GM12878 (cell line): Measurements from ENCODE around the gene SPG7. TPM values are rescaled to one million over a fixed set of nuclear protein-coding genes. Genes with fewer than 3 reads are reported as not detected.
A peak's percentile ranks its signal among the peaks of the same experiment; 100 is the strongest.

Experiments
- ATAC-seq: fragments of 200-7000 bp; cut with Tn5 transposase; 3 replicates; pipeline ENCODE4 v1.9.1; 2020; ENCODE audit warnings: mild to moderate bottlenecking, moderate library complexity
- BruUV-seq: library from RNA; stranded (reverse); fragments of 400-500 nt; replicated peaks from 2 replicates; lab custom pipeline; 2021; lab: Mats Ljungman, UMichigan
- CTCF ChIA-PET: fragments of 300-600 bp; sonication (Branson Sonifier 250); formaldehyde crosslinking; extraction: SDS; loops from one replicate; lab custom pipeline; 2021; ENCODE audit warnings: inconsistent platforms; lab: Yijun Ruan, JAX
- POLR2A ChIA-PET: fragments of 350-600 bp; formaldehyde crosslinking; extraction: SDS; loops from one replicate; lab custom pipeline; 2021; ENCODE audit warnings: inconsistent platforms; lab: Charles Lee
- RAD21 ChIA-PET: fragments of 300-600 bp; sonication (Branson Sonifier 250); formaldehyde crosslinking; loops from one replicate; lab custom pipeline; 2023; ENCODE audit warnings: antibody characterized with exemption; ENCODE audit not compliant: unreplicated experiment; lab: Charles Lee
- SMC1A ChIA-PET: fragments of 300-600 bp; sonication (Branson Sonifier 250); formaldehyde crosslinking; loops from one replicate; lab custom pipeline; 2023; ENCODE audit not compliant: unreplicated experiment, uncharacterized antibody; lab: Charles Lee
- DNase-seq: peaks from one replicate; pipeline ENCODE4 v3.0.0-alpha.2; 2011; ENCODE audit warnings: low read depth, low spot score
- FAIRE-seq: peaks from 3 replicates; lab custom pipeline; 2011; peaks lifted over from hg19 to GRCh38; lab: Jason Lieb, UNC
- H2AFZ ChIP-seq: 2 replicates; pipeline ENCODE4 v1.6.0; 2011; ENCODE audit warnings: low read depth, low read length, control low read depth; ENCODE audit not compliant: control insufficient read depth
- H3K27ac ChIP-seq: 2 replicates; pipeline ENCODE4 v1.5.1; 2011; ENCODE audit warnings: control low read depth; ENCODE audit not compliant: control insufficient read depth, insufficient read depth
- H3K27me3 ChIP-seq, 2 experiments: replicated peaks in 1 of 2; 2 replicates each; pipeline versions ENCODE4 v1.6.0 to v1.6.1; 2011; ENCODE audit warnings: low read length in 1 of 2; ENCODE audit not compliant: control insufficient read depth in 2 of 2, insufficient read depth in 2 of 2
- H3K36me3 ChIP-seq, 2 experiments: 2 replicates each; pipeline ENCODE4 v1.5.1; 2011; ENCODE audit warnings: low read length in 1 of 2; ENCODE audit not compliant: control insufficient read depth in 2 of 2, insufficient read depth in 2 of 2
- H3K4me1 ChIP-seq: 2 replicates; pipeline ENCODE4 v1.6.1; 2011; ENCODE audit warnings: mild to moderate bottlenecking, low read length, moderate library complexity, mixed read lengths; ENCODE audit not compliant: control insufficient read depth, insufficient read depth
- H3K4me2 ChIP-seq: 2 replicates; pipeline ENCODE4 v1.6.0; 2011; ENCODE audit warnings: control low read depth; ENCODE audit not compliant: control insufficient read depth, insufficient read depth
- H3K4me3 ChIP-seq: fragments of 200-600 bp; sonication (generic); 2 replicates; pipeline ENCODE4 v1.5.1; 2016
- H3K79me2 ChIP-seq: 2 replicates; pipeline ENCODE4 v1.6.0; 2011; ENCODE audit warnings: low read length; ENCODE audit not compliant: control insufficient read depth, insufficient read depth
- H3K9ac ChIP-seq: 2 replicates; pipeline ENCODE4 v1.8.0; 2011; ENCODE audit warnings: low read length, control low read depth, mixed read lengths; ENCODE audit not compliant: control insufficient read depth, insufficient read depth
- H3K9me3 ChIP-seq: replicated peaks from 3 replicates; pipeline ENCODE4 v1.5.1; 2011; ENCODE audit warnings: mild to moderate bottlenecking, low read length; ENCODE audit not compliant: control insufficient read depth, insufficient read depth
- H4K20me1 ChIP-seq: 2 replicates; pipeline ENCODE4 v1.6.0; 2011; ENCODE audit not compliant: control insufficient read depth, insufficient read depth
- BRCA1 ChIP-seq: IDR thresholded peaks from 2 replicates; pipeline ENCODE4 v1.6.1; 2011; ENCODE audit warnings: low read depth, low read length, improper control_type of control experiment
- CHD4 ChIP-seq: fragments of 200-600 bp; sonication (generic); IDR thresholded peaks from 2 replicates; pipeline ENCODE4 v1.6.1; 2016; ENCODE audit warnings: mild to moderate bottlenecking
- FOXM1 ChIP-seq: IDR thresholded peaks from 2 replicates; pipeline ENCODE4 v1.6.1; 2012; ENCODE audit warnings: low read depth, mild to moderate bottlenecking, inconsistent platforms, low read length, moderate library complexity
- KLF5 ChIP-seq: fragments of 450-650 bp; IDR thresholded peaks from 2 replicates; pipeline ENCODE4 v1.6.1; 2014; ENCODE audit warnings: mild to moderate bottlenecking; ENCODE audit not compliant: partially characterized antibody
- MEF2A ChIP-seq: IDR thresholded peaks from 2 replicates; pipeline ENCODE4 v1.6.1; 2011; ENCODE audit warnings: low read depth, mild to moderate bottlenecking, low read length, moderate library complexity; ENCODE audit not compliant: insufficient read depth
- NFXL1 ChIP-seq: fragments of 450-650 bp; IDR thresholded peaks from 2 replicates; pipeline ENCODE4 v1.6.1; 2017; ENCODE audit warnings: antibody characterized with exemption, mild to moderate bottlenecking, borderline replicate concordance
- NR2C2 ChIP-seq: IDR thresholded peaks from 2 replicates; pipeline ENCODE4 v1.6.1; 2011; ENCODE audit warnings: borderline replicate concordance, low read depth; ENCODE audit not compliant: control insufficient read depth, insufficient read length
- SMAD1 ChIP-seq: fragments of 450-650 bp; IDR thresholded peaks from 2 replicates; pipeline ENCODE4 v1.6.1; 2018; ENCODE audit warnings: mild to moderate bottlenecking, low read depth; ENCODE audit not compliant: partially characterized antibody
- SMAD5 ChIP-seq: IDR thresholded peaks from 2 replicates; pipeline ENCODE4 v1.6.1; 2016; ENCODE audit warnings: antibody characterized with exemption, low read depth
- SREBF2 ChIP-seq: IDR thresholded peaks from 2 replicates; pipeline ENCODE4 v1.6.1; 2012; ENCODE audit warnings: mild to moderate bottlenecking, low read length
- STAT3 ChIP-seq: IDR thresholded peaks from 2 replicates; pipeline ENCODE4 v1.6.1; 2011; ENCODE audit warnings: low read depth, low read length, improper control_type of control experiment
- TCF3 ChIP-seq: IDR thresholded peaks from 2 replicates; pipeline ENCODE4 v1.6.1; 2012; ENCODE audit warnings: low read depth, mild to moderate bottlenecking, low read length, borderline replicate concordance; ENCODE audit not compliant: insufficient read depth
- WRNIP1 ChIP-seq: IDR thresholded peaks from 2 replicates; pipeline ENCODE4 v1.6.1; 2011; ENCODE audit warnings: low read depth, low read length, improper control_type of control experiment, borderline replicate concordance
- ZNF217 ChIP-seq: fragments of 450-650 bp; IDR thresholded peaks from 2 replicates; pipeline ENCODE4 v1.6.1; 2017; ENCODE audit warnings: antibody characterized with exemption, mild to moderate bottlenecking
- ZNF274 ChIP-seq: IDR thresholded peaks from one replicate; pipeline ENCODE4 v1.8.0; 2011; ENCODE audit not compliant: insufficient read length, insufficient read depth
- ZSCAN29 ChIP-seq: fragments of 450-650 bp; IDR thresholded peaks from 2 replicates; pipeline ENCODE4 v1.6.1; 2017; ENCODE audit warnings: mild to moderate bottlenecking, moderate library complexity
- WGBS: methylation state at CpG from one replicate; pipeline ENCODE4 v1.1.6; 2016; ENCODE audit warnings: low lambda C conversion rate; ENCODE audit not compliant: insufficient replicate concordance, insufficient coverage; ENCODE audit errors: missing lambda C conversion rate; 5-methylcytosine and 5-hydroxymethylcytosine counted together
- in situ Hi-C: fragments of 300-500 bp; cut with MboI; formaldehyde crosslinking; loops from 9 replicates; pipeline ENCODE4 v1.14.3; 2018; ENCODE audit warnings: mixed read lengths
- intact Hi-C: fragments of 100-400 bp; cut with micrococcal nuclease; formaldehyde crosslinking; loops from one replicate; pipeline ENCODE4 v1.14.2; 2022; ENCODE audit not compliant: unreplicated experiment
- polyA plus RNA-seq, 11 experiments: library from polyadenylated mRNA; depleted of rRNA in 4 of 11; unstranded in 6 of 11; stranded (reverse) in 5 of 11; fragments of >200 nt; fragmentation: Nextera tagmentation in 4 of 11; fragmentation: Illumina TruSeq in 1 of 11; extraction: Ambion mirVana in 4 of 11; extraction: Trizol in 1 of 11; gene quantifications; 1 replicate in 1 of 11; 2 replicates in 10 of 11; pipeline versions ENCODE4 v1.2.1 to v1.2.3, GENCODE V29; 2011 to 2016; ENCODE audit warnings: inconsistent platforms in 2 of 11, missing spikeins in 2 of 11, low read depth in 1 of 11
- total RNA-seq, 4 experiments: library from RNA; depleted of rRNA in 3 of 4; stranded (reverse); fragments of >200 nt in 3 of 4; fragmentation: Illumina TruSeq in 1 of 4; extraction: Trizol in 1 of 4; gene quantifications; 2 replicates each; pipeline versions ENCODE4 v1.2.1 to v1.2.3, GENCODE V29; 2013 to 2021
- TF ChIP-seq, protein P1 (sequence below): IDR thresholded peaks from 2 replicates; pipeline ENCODE4 v1.6.1; 2012; ENCODE audit warnings: low read length, inconsistent platforms
- TF ChIP-seq, protein P2 (sequence below): fragments of 450-650 bp; IDR thresholded peaks from 2 replicates; pipeline ENCODE4 v1.6.1; 2016; ENCODE audit warnings: mild to moderate bottlenecking
- TF ChIP-seq, protein P3 (sequence below): fragments of 450-650 bp; formaldehyde crosslinking; IDR thresholded peaks from 2 replicates; pipeline ENCODE4 v1.5.0; 2022; ENCODE audit warnings: mild to moderate bottlenecking, missing genetic modification characterization

Gene SPG7
- total and polyA plus RNA-seq, 10 of the 15 experiments (the other 5 are each of a cell fraction or from before 2014, with no cell fraction given): 5.9 to 75.9 (median 52.5) TPM

DNA sequence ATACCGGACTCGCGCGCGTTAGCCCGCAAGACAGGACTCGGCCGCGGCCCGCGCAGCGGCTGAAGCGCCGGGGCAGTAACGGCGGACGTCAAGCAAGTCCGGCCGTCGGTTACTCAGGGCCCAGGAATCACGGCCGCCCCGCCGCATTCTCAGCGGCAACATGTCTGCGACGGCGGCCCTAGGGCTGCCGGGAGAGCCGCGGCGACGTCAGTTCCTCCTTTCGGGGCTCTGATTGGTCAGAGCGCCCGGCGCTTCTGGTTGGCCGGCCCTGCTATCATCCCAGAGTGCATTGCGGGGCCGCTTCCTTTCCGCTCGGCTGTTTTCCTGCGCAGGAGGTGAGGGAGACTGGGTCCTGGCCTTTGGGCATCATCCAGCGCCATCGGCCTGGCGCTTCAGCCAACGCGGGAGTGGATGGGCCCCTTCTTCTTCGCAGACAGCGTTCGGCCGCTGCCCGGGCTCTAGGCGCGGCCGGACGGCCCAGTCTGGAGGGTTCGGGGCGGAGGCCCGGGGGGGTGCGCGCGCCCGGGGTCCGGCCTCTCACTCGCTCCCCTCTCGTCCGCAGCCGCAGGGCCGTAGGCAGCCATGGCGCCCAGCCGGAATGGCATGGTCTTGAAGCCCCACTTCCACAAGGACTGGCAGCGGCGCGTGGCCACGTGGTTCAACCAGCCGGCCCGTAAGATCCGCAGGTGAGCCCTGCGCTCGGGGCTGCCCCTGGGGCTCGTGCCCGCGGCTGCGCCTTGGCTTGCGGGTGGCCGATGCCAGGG, 52.4 kb downstream of the SPG7 start, which contains the start of gene RPL13:
TSS of gene RPL13 (plus strand) at position 305 of the 764 bp plus-strand sequence. CDS start at position 583, 278 bp downstream.
- intact Hi-C loops: loop anchor here (2.0 to 5.0 kb wide), 2 partner anchors 52 to 73 kb away; partner anchors contain the start of gene SPG7
- BruUV-seq: TSS peak; percentile 72
- TF ChIP-seq SMAD5 (peak; percentile 98), FOXM1 (peak; percentile 9; the same call in 1 of the 2 replicates), NFXL1 (no peak), STAT3 (no peak), ZNF217 (no peak), ZSCAN29 (peak; percentile 76), WRNIP1 (no peak), MEF2A (0 out of 2 replicates have a peak, but pooled peaks have one; percentile 36), ZNF274 (no peak), NR2C2 (no peak), BRCA1 (no peak), KLF5 (peak; percentile 91), SREBF2 (no peak), CHD4 (no peak), TCF3 (no peak; the same call in 1 of the 2 replicates), SMAD1 (peak; percentile 86)
- TF ChIP-seq, protein P1, sequence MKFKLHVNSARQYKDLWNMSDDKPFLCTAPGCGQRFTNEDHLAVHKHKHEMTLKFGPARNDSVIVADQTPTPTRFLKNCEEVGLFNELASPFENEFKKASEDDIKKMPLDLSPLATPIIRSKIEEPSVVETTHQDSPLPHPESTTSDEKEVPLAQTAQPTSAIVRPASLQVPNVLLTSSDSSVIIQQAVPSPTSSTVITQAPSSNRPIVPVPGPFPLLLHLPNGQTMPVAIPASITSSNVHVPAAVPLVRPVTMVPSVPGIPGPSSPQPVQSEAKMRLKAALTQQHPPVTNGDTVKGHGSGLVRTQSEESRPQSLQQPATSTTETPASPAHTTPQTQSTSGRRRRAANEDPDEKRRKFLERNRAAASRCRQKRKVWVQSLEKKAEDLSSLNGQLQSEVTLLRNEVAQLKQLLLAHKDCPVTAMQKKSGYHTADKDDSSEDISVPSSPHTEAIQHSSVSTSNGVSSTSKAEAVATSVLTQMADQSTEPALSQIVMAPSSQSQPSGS: no peak
- TF ChIP-seq, protein P2, sequence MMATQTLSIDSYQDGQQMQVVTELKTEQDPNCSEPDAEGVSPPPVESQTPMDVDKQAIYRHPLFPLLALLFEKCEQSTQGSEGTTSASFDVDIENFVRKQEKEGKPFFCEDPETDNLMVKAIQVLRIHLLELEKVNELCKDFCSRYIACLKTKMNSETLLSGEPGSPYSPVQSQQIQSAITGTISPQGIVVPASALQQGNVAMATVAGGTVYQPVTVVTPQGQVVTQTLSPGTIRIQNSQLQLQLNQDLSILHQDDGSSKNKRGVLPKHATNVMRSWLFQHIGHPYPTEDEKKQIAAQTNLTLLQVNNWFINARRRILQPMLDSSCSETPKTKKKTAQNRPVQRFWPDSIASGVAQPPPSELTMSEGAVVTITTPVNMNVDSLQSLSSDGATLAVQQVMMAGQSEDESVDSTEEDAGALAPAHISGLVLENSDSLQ: peak; percentile 62; the same call in 1 of the 2 replicates
- TF ChIP-seq, protein P3, sequence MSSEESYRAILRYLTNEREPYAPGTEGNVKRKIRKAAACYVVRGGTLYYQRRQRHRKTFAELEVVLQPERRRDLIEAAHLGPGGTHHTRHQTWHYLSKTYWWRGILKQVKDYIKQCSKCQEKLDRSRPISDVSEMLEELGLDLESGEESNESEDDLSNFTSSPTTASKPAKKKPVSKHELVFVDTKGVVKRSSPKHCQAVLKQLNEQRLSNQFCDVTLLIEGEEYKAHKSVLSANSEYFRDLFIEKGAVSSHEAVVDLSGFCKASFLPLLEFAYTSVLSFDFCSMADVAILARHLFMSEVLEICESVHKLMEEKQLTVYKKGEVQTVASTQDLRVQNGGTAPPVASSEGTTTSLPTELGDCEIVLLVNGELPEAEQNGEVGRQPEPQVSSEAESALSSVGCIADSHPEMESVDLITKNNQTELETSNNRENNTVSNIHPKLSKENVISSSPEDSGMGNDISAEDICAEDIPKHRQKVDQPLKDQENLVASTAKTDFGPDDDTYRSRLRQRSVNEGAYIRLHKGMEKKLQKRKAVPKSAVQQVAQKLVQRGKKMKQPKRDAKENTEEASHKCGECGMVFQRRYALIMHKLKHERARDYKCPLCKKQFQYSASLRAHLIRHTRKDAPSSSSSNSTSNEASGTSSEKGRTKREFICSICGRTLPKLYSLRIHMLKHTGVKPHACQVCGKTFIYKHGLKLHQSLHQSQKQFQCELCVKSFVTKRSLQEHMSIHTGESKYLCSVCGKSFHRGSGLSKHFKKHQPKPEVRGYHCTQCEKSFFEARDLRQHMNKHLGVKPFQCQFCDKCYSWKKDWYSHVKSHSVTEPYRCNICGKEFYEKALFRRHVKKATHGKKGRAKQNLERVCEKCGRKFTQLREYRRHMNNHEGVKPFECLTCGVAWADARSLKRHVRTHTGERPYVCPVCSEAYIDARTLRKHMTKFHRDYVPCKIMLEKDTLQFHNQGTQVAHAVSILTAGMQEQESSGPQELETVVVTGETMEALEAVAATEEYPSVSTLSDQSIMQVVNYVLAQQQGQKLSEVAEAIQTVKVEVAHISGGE (CRISPR knock-in tag): no peak

More for the DNA sequence above, 52.4 kb downstream of the SPG7 start, which contains the start of gene RPL13:
- Histone ChIP-seq H3K27ac (peak within 1 kb of the TSS; percentile 81), H3K4me1 (peaks cover 20% of the 10 kb centered on the region), H3K9ac (peak within 1 kb of the TSS; percentile 83), H3K4me2 (peak within 1 kb of the TSS; percentile 89), H2AFZ (peak within 1 kb of the TSS; percentile 53), H3K9me3 (no peaks in the 10 kb centered on the region), H3K36me3 (peaks cover 22 to 25% of the 10 kb centered on the region in 2 experiments), H3K4me3 (peak within 1 kb of the TSS; percentile 89), H4K20me1 (peaks cover 29% of the 10 kb centered on the region), H3K79me2 (peaks cover 37% of the 10 kb centered on the region), H3K27me3 (no peaks in the 10 kb centered on the region)
- ChIA-PET RAD21 (no interaction called here), SMC1A (no interaction called here), CTCF (no interaction called here), POLR2A (no interaction called here)
- WGBS: under 1% methylated on average over 85 of the region's 87 CpGs
- in situ Hi-C loops: no loop called here
- FAIRE-seq (peak; percentile 92), ATAC-seq (peak; percentile 90), DNase-seq (peak; percentile 67)
